ENCODE measurements around the gene PADI1.

DNA sequence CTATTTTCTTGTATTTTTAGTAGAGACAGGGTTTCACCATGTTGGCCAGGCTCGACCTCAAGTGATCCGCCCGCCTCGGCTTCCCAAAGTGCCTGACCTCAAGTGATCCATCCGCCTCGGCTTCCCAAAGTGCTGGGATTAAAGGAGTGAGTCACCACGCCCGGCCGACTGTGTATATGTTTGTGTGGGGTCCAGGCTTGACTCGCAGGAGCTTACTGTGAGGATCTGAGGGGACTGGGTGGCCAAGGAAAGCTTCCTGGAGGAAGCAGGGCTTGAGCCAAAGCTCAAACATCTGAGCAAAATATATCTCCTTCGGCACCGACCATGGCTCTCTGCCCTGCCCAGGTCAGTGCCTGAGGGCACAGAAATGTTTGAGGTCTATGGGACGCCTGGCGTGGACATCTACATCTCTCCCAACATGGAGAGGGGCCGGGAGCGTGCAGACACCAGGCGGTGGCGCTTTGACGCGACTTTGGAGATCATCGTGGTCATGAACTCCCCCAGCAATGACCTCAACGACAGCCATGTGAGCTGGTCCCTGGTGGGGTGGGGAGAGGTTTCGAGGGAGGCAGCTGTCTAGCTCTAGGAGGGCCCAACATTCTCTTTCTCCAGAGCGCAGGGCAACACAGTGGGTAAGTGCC lies 54.4 kb downstream of the PADI1 start:
- TF ChIP-seq, protein P1, sequence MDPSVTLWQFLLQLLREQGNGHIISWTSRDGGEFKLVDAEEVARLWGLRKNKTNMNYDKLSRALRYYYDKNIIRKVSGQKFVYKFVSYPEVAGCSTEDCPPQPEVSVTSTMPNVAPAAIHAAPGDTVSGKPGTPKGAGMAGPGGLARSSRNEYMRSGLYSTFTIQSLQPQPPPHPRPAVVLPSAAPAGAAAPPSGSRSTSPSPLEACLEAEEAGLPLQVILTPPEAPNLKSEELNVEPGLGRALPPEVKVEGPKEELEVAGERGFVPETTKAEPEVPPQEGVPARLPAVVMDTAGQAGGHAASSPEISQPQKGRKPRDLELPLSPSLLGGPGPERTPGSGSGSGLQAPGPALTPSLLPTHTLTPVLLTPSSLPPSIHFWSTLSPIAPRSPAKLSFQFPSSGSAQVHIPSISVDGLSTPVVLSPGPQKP (IDR thresholded peaks at IDR 0.05; ENCODE audit: low read depth, low read length), result no peak
- no peak for TF ChIP-seq POLR2A (IDR thresholded peaks at IDR 0.05; ENCODE audit: low read length)
- no peak for TF ChIP-seq CTCF (IDR thresholded peaks at IDR 0.05)
- TF ChIP-seq, protein P2, sequence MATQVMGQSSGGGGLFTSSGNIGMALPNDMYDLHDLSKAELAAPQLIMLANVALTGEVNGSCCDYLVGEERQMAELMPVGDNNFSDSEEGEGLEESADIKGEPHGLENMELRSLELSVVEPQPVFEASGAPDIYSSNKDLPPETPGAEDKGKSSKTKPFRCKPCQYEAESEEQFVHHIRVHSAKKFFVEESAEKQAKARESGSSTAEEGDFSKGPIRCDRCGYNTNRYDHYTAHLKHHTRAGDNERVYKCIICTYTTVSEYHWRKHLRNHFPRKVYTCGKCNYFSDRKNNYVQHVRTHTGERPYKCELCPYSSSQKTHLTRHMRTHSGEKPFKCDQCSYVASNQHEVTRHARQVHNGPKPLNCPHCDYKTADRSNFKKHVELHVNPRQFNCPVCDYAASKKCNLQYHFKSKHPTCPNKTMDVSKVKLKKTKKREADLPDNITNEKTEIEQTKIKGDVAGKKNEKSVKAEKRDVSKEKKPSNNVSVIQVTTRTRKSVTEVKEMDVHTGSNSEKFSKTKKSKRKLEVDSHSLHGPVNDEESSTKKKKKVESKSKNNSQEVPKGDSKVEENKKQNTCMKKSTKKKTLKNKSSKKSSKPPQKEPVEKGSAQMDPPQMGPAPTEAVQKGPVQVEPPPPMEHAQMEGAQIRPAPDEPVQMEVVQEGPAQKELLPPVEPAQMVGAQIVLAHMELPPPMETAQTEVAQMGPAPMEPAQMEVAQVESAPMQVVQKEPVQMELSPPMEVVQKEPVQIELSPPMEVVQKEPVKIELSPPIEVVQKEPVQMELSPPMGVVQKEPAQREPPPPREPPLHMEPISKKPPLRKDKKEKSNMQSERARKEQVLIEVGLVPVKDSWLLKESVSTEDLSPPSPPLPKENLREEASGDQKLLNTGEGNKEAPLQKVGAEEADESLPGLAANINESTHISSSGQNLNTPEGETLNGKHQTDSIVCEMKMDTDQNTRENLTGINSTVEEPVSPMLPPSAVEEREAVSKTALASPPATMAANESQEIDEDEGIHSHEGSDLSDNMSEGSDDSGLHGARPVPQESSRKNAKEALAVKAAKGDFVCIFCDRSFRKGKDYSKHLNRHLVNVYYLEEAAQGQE (IDR thresholded peaks at IDR 0.05), result no peak
- TF ChIP-seq SMC3 (IDR thresholded peaks at IDR 0.05), result no peak
- TF ChIP-seq CEBPB (IDR thresholded peaks at IDR 0.05), result no peak
- TF ChIP-seq HEYL (CRISPR knock-in tag; IDR thresholded peaks at IDR 0.05), result no peak
- no peak for TF ChIP-seq FOXS1 (CRISPR knock-in tag; IDR thresholded peaks at IDR 0.05)
